Rectal smooth muscle tissue (tissue), 1 donor: Measurements from ENCODE around the gene C3orf18.

Experiments
- H3K27ac ChIP-seq: one replicate; pipeline ENCODE4 v1.7.0; 2013; ENCODE audit warnings: low read depth, low read length, inconsistent platforms
- H3K27me3 ChIP-seq: one replicate; pipeline ENCODE4 v1.7.0; 2013; ENCODE audit warnings: low read length; ENCODE audit not compliant: control insufficient read depth, insufficient read depth
- H3K36me3 ChIP-seq: one replicate; pipeline ENCODE4 v1.7.0; 2013; ENCODE audit warnings: low read length; ENCODE audit not compliant: control insufficient read depth, insufficient read depth
- H3K4me1 ChIP-seq: one replicate; pipeline ENCODE4 v1.7.0; 2013; ENCODE audit warnings: low read length; ENCODE audit not compliant: control insufficient read depth, insufficient read depth
- H3K4me3 ChIP-seq: one replicate; pipeline ENCODE4 v1.7.0; 2013; ENCODE audit warnings: low read length
- H3K9ac ChIP-seq: one replicate; pipeline ENCODE4 v1.7.0; 2013; ENCODE audit warnings: low read length

The C3orf18 gene

GRCh38 chr3:50567386-50568167, at the start of gene C3orf18:
C3orf18 (minus strand) TSS chr3:50567747; CDS start chr3:50565699, 2,048 bp downstream.
- H3K36me3 ChIP-seq, result peaks cover 2% of the 10 kb centered on the region
- H3K9ac ChIP-seq, result peak within 1 kb of the TSS; percentile 61
- peak within 1 kb of the TSS; percentile 82 for H3K27ac ChIP-seq
- H3K4me1 ChIP-seq, result peaks cover 10% of the 10 kb centered on the region
- peak within 1 kb of the TSS; percentile 81 for H3K4me3 ChIP-seq
- H3K27me3 ChIP-seq, result no peaks in the 10 kb centered on the region

GRCh38 chr3:50616770-50617095, 49.2 kb upstream of the C3orf18 start:
- Histone ChIP-seq H3K36me3 (no peaks in the 10 kb centered on the region), H3K4me1 (peaks cover 5% of the 10 kb centered on the region), H3K27ac (peak overlapping the region; percentile 74), H3K27me3 (no peaks in the 10 kb centered on the region), H3K4me3 (peak overlapping the region; percentile 85), H3K9ac (peak overlapping the region; percentile 73)

- Histone ChIP-seq H3K36me3 (no peaks in the 10 kb centered on the region), H3K4me3 (peak overlapping the region; percentile 85), H3K27ac (peak overlapping the region; percentile 74), H3K27me3 (no peaks in the 10 kb centered on the region), H3K4me1 (peaks cover 7% of the 10 kb centered on the region), H3K9ac (peak overlapping the region; percentile 73)
Observed at GRCh38 chr3:50616003-50616769, 48.6 kb upstream of the C3orf18 start.

GRCh38 chr3:50615190-50615589, 47.6 kb upstream of the C3orf18 start:
- Histone ChIP-seq H3K27ac (no peak overlapping the region), H3K4me3 (no peak overlapping the region), H3K9ac (no peak overlapping the region), H3K36me3 (no peaks in the 10 kb centered on the region), H3K27me3 (no peaks in the 10 kb centered on the region), H3K4me1 (peaks cover 13% of the 10 kb centered on the region)

GRCh38 chr3:50612970-50613846, 45.7 kb upstream of the C3orf18 start:
- Histone ChIP-seq H3K9ac (no peak overlapping the region), H3K27me3 (no peaks in the 10 kb centered on the region), H3K27ac (no peak overlapping the region), H3K4me1 (peaks cover 13% of the 10 kb centered on the region), H3K4me3 (no peak overlapping the region), H3K36me3 (no peaks in the 10 kb centered on the region)

GRCh38 chr3:50612234-50612882, 44.8 kb upstream of the C3orf18 start:
- peak overlapping the region; percentile 64 for H3K27ac ChIP-seq
- H3K27me3 ChIP-seq, result no peaks in the 10 kb centered on the region
- H3K36me3 ChIP-seq, result no peaks in the 10 kb centered on the region
- peaks cover 8% of the 10 kb centered on the region for H3K4me1 ChIP-seq
- H3K9ac ChIP-seq, result no peak overlapping the region
- peak overlapping the region; percentile 81 for H3K4me3 ChIP-seq

GRCh38 chr3:50611464-50612233, 44.1 kb upstream of the C3orf18 start, which contains the start of gene CISH:
CISH (minus strand) TSS chr3:50611774; CDS start chr3:50611650, 124 bp downstream.
- H3K36me3 ChIP-seq, result peaks cover 5% of the 10 kb centered on the region
- peak within 1 kb of the TSS; percentile 81 for H3K4me3 ChIP-seq
- peak within 1 kb of the TSS; percentile 69 for H3K9ac ChIP-seq
- H3K27me3 ChIP-seq, result no peaks in the 10 kb centered on the region
- peaks cover 8% of the 10 kb centered on the region for H3K4me1 ChIP-seq
- H3K27ac ChIP-seq, result peak within 1 kb of the TSS; percentile 64

GRCh38 chr3:50610992-50611463, 43.5 kb upstream of the C3orf18 start:
- Histone ChIP-seq H3K4me1 (peaks cover 8% of the 10 kb centered on the region), H3K9ac (peak overlapping the region; percentile 69), H3K36me3 (peaks cover 8% of the 10 kb centered on the region), H3K4me3 (peak overlapping the region; percentile 81), H3K27me3 (no peaks in the 10 kb centered on the region), H3K27ac (peak overlapping the region; percentile 64)

- H3K36me3 ChIP-seq, result peaks cover 8% of the 10 kb centered on the region
Observed at GRCh38 chr3:50610181-50610971, 42.8 kb upstream of the C3orf18 start.

GRCh38 chr3:50609763-50610085, 42.2 kb upstream of the C3orf18 start:
- no peaks in the 10 kb centered on the region for H3K27me3 ChIP-seq
- H3K9ac ChIP-seq, result no peak overlapping the region
- H3K36me3 ChIP-seq, result peaks cover 8% of the 10 kb centered on the region
- H3K27ac ChIP-seq, result no peak overlapping the region
- H3K4me1 ChIP-seq, result peaks cover 8% of the 10 kb centered on the region
- H3K4me3 ChIP-seq, result peak overlapping the region; percentile 81

More at GRCh38 chr3:50610181-50610971, 42.8 kb upstream of the C3orf18 start:
- Histone ChIP-seq H3K27me3 (no peaks in the 10 kb centered on the region), H3K4me3 (peak overlapping the region; percentile 81), H3K4me1 (peaks cover 8% of the 10 kb centered on the region), H3K27ac (no peak overlapping the region), H3K9ac (peak overlapping the region; percentile 69)
